ENCODE measurements around the gene CTNNA2. TPM values are rescaled to one million over a fixed set of nuclear protein-coding genes. Genes with fewer than 3 reads are reported as not detected.

Gene CTNNA2
- total RNA-seq, 1 donor from 2014 or later: 2.9 TPM

DNA sequence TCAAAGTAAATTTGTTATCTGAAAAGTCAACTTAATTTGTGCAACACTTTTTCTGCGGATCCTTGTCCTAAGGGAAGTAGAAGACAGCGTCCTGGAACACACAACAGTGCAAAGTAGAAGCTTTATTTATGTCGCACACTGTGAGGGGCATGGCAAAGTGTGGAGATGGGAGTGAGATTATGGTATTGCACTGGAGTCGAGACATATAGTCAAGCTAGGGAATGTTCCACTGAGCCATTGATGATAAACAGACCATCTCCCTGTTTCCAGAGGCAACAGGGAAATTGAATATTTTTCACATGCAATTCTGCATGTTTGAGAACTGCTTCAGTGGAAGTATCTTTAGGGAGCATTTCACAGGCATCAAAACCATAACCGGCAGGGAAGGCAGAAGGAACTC is 745.5 kb downstream of the CTNNA2 start:
- H3K36me3 Mint-ChIP-seq (ENCODE audit: low read depth): no peaks in the 10 kb centered on the region
- TF ChIP-seq, protein P1, sequence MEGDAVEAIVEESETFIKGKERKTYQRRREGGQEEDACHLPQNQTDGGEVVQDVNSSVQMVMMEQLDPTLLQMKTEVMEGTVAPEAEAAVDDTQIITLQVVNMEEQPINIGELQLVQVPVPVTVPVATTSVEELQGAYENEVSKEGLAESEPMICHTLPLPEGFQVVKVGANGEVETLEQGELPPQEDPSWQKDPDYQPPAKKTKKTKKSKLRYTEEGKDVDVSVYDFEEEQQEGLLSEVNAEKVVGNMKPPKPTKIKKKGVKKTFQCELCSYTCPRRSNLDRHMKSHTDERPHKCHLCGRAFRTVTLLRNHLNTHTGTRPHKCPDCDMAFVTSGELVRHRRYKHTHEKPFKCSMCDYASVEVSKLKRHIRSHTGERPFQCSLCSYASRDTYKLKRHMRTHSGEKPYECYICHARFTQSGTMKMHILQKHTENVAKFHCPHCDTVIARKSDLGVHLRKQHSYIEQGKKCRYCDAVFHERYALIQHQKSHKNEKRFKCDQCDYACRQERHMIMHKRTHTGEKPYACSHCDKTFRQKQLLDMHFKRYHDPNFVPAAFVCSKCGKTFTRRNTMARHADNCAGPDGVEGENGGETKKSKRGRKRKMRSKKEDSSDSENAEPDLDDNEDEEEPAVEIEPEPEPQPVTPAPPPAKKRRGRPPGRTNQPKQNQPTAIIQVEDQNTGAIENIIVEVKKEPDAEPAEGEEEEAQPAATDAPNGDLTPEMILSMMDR (conservative IDR thresholded peaks at IDR 0.05): no peak
- peaks cover 23% of the 10 kb centered on the region for H3K4me1 Mint-ChIP-seq
- H3K9me3 Mint-ChIP-seq: no peaks in the 10 kb centered on the region
- no peak overlapping the region for H3K27ac Mint-ChIP-seq (ENCODE audit: unreplicated experiment)
- no peak for DNase-seq (ENCODE audit: low read depth, low spot score)
- H3K27me3 Mint-ChIP-seq (ENCODE audit: low read depth): no peaks in the 10 kb centered on the region
- H3K4me3 Mint-ChIP-seq: no peak overlapping the region

DNA sequence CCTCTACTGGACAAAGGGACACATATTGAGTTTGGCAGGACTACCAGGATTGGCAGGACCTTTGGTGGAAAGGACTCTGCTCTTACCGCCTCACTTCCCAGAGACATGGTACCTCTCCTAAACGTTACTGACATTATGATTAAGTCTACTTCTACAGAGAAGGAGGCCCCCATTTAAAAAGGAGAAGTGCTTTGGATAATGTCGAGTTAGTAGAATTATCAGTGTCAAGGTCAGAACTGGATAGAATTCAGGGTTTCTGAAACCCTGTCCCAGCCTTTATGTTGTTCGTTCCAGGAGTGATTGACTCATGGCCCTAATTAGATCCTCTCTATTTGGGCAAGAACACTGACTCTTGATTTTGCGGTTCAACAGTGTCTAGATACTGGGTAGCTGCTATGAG is 745.9 kb downstream of the CTNNA2 start:
- Mint-ChIP-seq H3K27me3 (ENCODE audit: low read depth) (no peaks in the 10 kb centered on the region), H3K9me3 (no peaks in the 10 kb centered on the region), H3K4me3 (no peak overlapping the region), H3K27ac (ENCODE audit: unreplicated experiment) (no peak overlapping the region), H3K36me3 (ENCODE audit: low read depth) (no peaks in the 10 kb centered on the region), H3K4me1 (peaks cover 23% of the 10 kb centered on the region)
- no peak for DNase-seq (ENCODE audit: low read depth, low spot score)
- TF ChIP-seq, protein P1 (conservative IDR thresholded peaks at IDR 0.05): no peak

DNA sequence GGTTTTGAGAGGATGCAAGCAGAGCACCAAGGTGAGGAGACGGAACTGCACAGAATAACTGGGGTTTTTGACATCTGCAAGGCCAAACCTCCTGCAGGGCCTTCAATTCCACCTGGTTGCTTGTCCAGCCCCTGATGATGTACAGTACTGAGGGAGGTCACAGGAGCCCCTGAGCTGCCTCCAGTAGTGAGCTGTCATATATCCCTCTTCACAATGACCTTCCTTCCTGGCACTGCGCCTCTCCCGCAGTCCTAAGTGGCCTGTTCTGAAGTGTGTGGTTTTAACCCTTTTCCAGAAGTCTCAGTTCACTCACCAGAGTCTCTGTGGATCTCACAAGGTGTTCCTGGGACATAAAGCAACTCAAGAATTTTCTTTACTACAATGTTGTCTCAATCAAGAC is 746.4 kb downstream of the CTNNA2 start:
- Mint-ChIP-seq H3K9me3 (no peaks in the 10 kb centered on the region), H3K4me3 (no peak overlapping the region), H3K36me3 (ENCODE audit: low read depth) (no peaks in the 10 kb centered on the region), H3K27ac (ENCODE audit: unreplicated experiment) (no peak overlapping the region), H3K4me1 (peaks cover 23% of the 10 kb centered on the region), H3K27me3 (ENCODE audit: low read depth) (no peaks in the 10 kb centered on the region)
- TF ChIP-seq, protein P1 (conservative IDR thresholded peaks at IDR 0.05): no peak
- no peak for DNase-seq (ENCODE audit: low read depth, low spot score)

DNA sequence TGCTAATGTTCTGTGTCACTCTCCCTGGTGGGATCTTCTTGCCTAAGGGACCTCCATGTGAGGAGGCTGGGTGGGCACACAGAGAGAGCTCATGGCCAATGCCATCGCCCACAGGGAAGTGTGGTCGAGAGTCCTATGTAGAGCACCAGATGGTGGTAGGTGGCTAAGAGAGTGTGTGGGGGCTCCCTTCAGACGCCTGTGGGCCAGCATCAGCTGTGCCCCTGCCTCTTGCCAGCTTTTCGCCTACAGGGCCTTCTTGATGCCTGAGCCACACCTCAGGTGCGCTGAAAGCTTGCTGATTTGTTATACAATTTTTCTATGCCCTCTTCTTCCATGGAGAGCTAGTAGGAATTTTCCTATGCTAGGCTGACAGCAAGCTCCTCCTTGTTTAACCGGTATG is 753.4 kb downstream of the CTNNA2 start:
- Mint-ChIP-seq H3K4me3 (no peak overlapping the region), H3K9me3 (peaks cover 2% of the 10 kb centered on the region)

DNA sequence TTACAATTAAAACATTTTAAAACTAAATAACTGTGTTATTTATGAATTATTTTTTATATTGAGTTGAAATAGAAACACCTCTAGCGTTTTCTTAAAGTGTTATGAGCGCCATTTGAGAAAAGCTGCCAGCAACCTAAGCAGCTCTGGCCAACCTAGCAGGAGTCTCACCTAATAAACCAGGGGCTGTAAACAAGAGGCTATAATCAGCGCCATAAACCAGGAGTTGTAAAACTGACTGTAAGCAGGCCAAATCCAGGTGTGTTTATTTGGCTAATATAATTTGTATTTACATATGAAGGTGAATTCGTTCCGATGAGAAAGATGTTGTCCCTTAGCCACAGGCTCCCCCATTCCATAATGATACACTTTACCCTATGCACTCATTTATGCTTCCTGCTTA is 757.0 kb downstream of the CTNNA2 start:
- Mint-ChIP-seq H3K36me3 (ENCODE audit: low read depth) (no peaks in the 10 kb centered on the region), H3K27ac (ENCODE audit: unreplicated experiment) (peak overlapping the region; percentile 19)
- DNase-seq (ENCODE audit: low read depth, low spot score): no peak

More for the DNA sequence above, 753.4 kb downstream of the CTNNA2 start:
- H3K4me1 Mint-ChIP-seq: no peaks in the 10 kb centered on the region
- no peaks in the 10 kb centered on the region for H3K27me3 Mint-ChIP-seq (ENCODE audit: low read depth)
- no peak overlapping the region for H3K27ac Mint-ChIP-seq (ENCODE audit: unreplicated experiment)
- DNase-seq (ENCODE audit: low read depth, low spot score): no peak
- H3K36me3 Mint-ChIP-seq (ENCODE audit: low read depth): no peaks in the 10 kb centered on the region
- TF ChIP-seq, protein P1 (conservative IDR thresholded peaks at IDR 0.05): no peak

More for the DNA sequence above, 757.0 kb downstream of the CTNNA2 start:
- H3K9me3 Mint-ChIP-seq: peaks cover 2% of the 10 kb centered on the region
- TF ChIP-seq, protein P1 (conservative IDR thresholded peaks at IDR 0.05): no peak
- H3K4me1 Mint-ChIP-seq: no peaks in the 10 kb centered on the region
- no peaks in the 10 kb centered on the region for H3K27me3 Mint-ChIP-seq (ENCODE audit: low read depth)
- H3K4me3 Mint-ChIP-seq: no peak overlapping the region
